Endodermal cell (in vitro differentiated cells): Measurements from ENCODE around the gene SP3. TPM values are rescaled to one million over a fixed set of nuclear protein-coding genes. Genes with fewer than 3 reads are reported as not detected.

Experiments
- DNase-seq: peaks from one replicate; pipeline ENCODE4 v3.0.0-alpha.2; 2017
- H3K27ac ChIP-seq: 2 replicates; pipeline ENCODE4 v1.5.1; 2013; ENCODE audit warnings: mild to moderate bottlenecking, low read depth, low read length, moderate library complexity
- H3K27me3 ChIP-seq: 2 replicates; pipeline ENCODE4 v1.6.1; 2013; ENCODE audit warnings: mild to moderate bottlenecking, low read length, moderate library complexity; ENCODE audit not compliant: insufficient read depth, control insufficient read depth, poor library complexity, severe bottlenecking
- H3K36me3 ChIP-seq: 2 replicates; pipeline ENCODE4 v1.7.0; 2013; ENCODE audit warnings: mild to moderate bottlenecking, low read length, moderate library complexity; ENCODE audit not compliant: control insufficient read depth, insufficient read depth
- H3K4me1 ChIP-seq: one replicate; pipeline ENCODE4 v1.7.0; 2013; ENCODE audit warnings: low read length; ENCODE audit not compliant: control insufficient read depth, insufficient read depth
- H3K4me3 ChIP-seq: 2 replicates; pipeline ENCODE4 v1.5.1; 2013; ENCODE audit warnings: mild to moderate bottlenecking, low read length, moderate library complexity
- H3K9ac ChIP-seq: 2 replicates; pipeline ENCODE4 v1.6.1; 2013; ENCODE audit warnings: mild to moderate bottlenecking, low read length, moderate library complexity; ENCODE audit not compliant: poor library complexity, severe bottlenecking; ENCODE audit errors: extremely low read depth
- H3K9me3 ChIP-seq: 2 replicates; pipeline ENCODE4 v1.6.1; 2013; ENCODE audit warnings: mild to moderate bottlenecking, low read length, moderate library complexity; ENCODE audit not compliant: control insufficient read depth
- H3K27ac Mint-ChIP-seq: 2 replicates; pipeline ENCODE4 v1.8.0; 2020; ENCODE audit warnings: mixed read lengths
- H3K27me3 Mint-ChIP-seq: 2 replicates; pipeline ENCODE4 v1.8.0; 2021; ENCODE audit warnings: mild to moderate bottlenecking, mixed read lengths; ENCODE audit not compliant: insufficient read depth
- H3K36me3 Mint-ChIP-seq: 2 replicates; pipeline ENCODE4 v1.8.0; 2020; ENCODE audit warnings: low read depth, mixed read lengths
- H3K4me1 Mint-ChIP-seq: 2 replicates; pipeline ENCODE4 v1.8.0; 2020; ENCODE audit warnings: mixed read lengths
- H3K4me3 Mint-ChIP-seq: 2 replicates; pipeline ENCODE4 v1.8.0; 2020; ENCODE audit warnings: mild to moderate bottlenecking, moderate library complexity, mixed read lengths
- H3K9me3 Mint-ChIP-seq: 2 replicates; pipeline ENCODE4 v1.8.0; 2020; ENCODE audit warnings: mild to moderate bottlenecking, mixed read lengths
- CTCF ChIP-seq: fragments of 200-600 bp; sonication (generic); conservative IDR thresholded peaks from 2 replicates; pipeline ENCODE4 v1.5.0; 2021; ENCODE audit warnings: antibody characterized with exemption, mild to moderate bottlenecking
- WGBS, 2 experiments: methylation state at CpG; one replicate each; pipeline versions ENCODE4 v1.1.5 to v1.1.7; 2013; ENCODE audit warnings: missing lambda C conversion rate in 2 of 2, mixed read lengths in 1 of 2; ENCODE audit not compliant: insufficient coverage in 1 of 2, insufficient read length in 1 of 2; 5-methylcytosine and 5-hydroxymethylcytosine counted together
- total RNA-seq, 2 donors: library from RNA; stranded (reverse); fragmentation: NEBNext Ultra II Directional in 1 of 2; extraction: Animal tissue kit (Norgen Biotek cat#: 25700) in 1 of 2; gene quantifications; 2 replicates in 1 of 2; 3 replicates in 1 of 2; pipeline ENCODE4 v1.2.1, GENCODE V29; 2021

SP3 gene
- total RNA-seq, 2 donors from 2014 or later: 80.2 to 83.7 TPM

GRCh38 chr2:173865971-173866873 is 99.0 kb downstream of the SP3 start:
- no peak overlapping the region for H3K4me3 Mint-ChIP-seq
- H3K36me3 Mint-ChIP-seq: no peaks in the 10 kb centered on the region
- no peaks in the 10 kb centered on the region for H3K4me1 ChIP-seq
- 95 to 100% methylated on average over 8 to 12 of the region's 12 CpGs for WGBS, 2 experiments
- no peaks in the 10 kb centered on the region for H3K27me3 ChIP-seq
- no peaks in the 10 kb centered on the region for H3K4me1 Mint-ChIP-seq
- TF ChIP-seq CTCF: no peak
- no peaks in the 10 kb centered on the region for H3K36me3 ChIP-seq
- H3K9me3 Mint-ChIP-seq: no peaks in the 10 kb centered on the region
- H3K27ac Mint-ChIP-seq: no peak overlapping the region
- H3K4me3 ChIP-seq: no peak overlapping the region
- H3K9ac ChIP-seq: no peak overlapping the region
- no peaks in the 10 kb centered on the region for H3K9me3 ChIP-seq
- no peak overlapping the region for H3K27ac ChIP-seq
- H3K27me3 Mint-ChIP-seq: no peaks in the 10 kb centered on the region
- no peak for DNase-seq

DNA sequence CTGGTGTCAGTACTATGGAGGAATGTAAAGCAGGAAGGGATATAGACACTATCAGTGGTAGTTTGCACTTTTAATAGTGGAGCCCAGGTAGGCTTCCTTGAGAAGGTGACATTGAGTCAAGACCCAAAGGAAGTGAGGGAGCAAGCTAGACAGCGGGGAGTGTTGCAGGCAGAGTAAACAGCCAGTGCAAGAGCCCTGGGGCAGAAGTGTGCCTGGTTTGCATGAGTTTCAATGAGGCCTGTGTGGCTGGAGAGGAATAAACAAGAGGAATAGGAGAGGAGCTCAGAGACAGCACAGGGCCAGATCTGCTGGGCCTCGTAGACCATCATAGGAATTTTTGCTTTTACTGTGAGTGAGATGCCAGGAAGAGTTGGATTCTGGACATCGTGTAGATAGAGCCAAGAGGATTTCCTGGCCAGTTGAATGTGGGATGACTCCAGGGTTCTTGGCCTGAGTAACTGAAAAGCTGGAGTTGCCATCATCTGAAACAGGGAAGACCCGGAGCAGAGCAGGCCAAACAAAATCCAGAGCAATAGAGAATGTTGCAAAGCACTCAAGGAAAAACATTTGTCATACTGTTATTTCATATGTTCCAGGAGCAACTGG is 102.5 kb downstream of the SP3 start:
- no peaks in the 10 kb centered on the region for H3K4me1 Mint-ChIP-seq
- Histone ChIP-seq H3K4me1 (no peaks in the 10 kb centered on the region), H3K36me3 (no peaks in the 10 kb centered on the region), H3K27ac (no peak overlapping the region), H3K9ac (no peak overlapping the region), H3K9me3 (no peaks in the 10 kb centered on the region), H3K27me3 (no peaks in the 10 kb centered on the region), H3K4me3 (no peak overlapping the region)
- peaks cover 4% of the 10 kb centered on the region for H3K9me3 Mint-ChIP-seq
- no peaks in the 10 kb centered on the region for H3K36me3 Mint-ChIP-seq
- TF ChIP-seq CTCF: no peak
- 93% methylated on average over 3 to 4 of the region's 4 CpGs for WGBS, 2 experiments
- H3K27me3 Mint-ChIP-seq: no peaks in the 10 kb centered on the region
- H3K4me3 Mint-ChIP-seq: no peak overlapping the region
- no peak overlapping the region for H3K27ac Mint-ChIP-seq
- no peak for DNase-seq

DNA sequence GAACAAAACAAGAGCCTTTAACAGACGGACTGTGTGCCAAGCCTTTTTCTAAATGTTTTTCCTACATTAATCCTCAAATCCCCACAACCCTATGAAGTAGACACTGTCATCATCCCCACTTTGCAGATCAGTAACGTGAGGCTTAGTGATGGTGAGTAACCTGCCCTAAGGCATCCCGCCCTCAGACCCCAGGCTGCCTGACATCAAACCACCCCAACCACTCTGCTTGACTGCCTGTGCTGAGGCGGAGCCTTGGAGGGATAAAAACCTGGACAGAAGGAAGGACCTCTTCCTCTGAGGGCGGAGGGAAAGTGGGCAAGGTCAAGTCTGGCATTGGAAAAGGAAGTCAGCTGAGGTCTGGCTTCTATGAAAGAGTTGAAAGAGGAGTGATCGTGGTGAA is 104.6 kb downstream of the SP3 start:
- H3K27ac ChIP-seq: no peak overlapping the region
- no peaks in the 10 kb centered on the region for H3K4me1 ChIP-seq
- H3K36me3 ChIP-seq: no peaks in the 10 kb centered on the region
- no peaks in the 10 kb centered on the region for H3K9me3 ChIP-seq
- no peaks in the 10 kb centered on the region for H3K27me3 ChIP-seq
- TF ChIP-seq CTCF: no peak
- H3K9ac ChIP-seq: no peak overlapping the region
- H3K4me3 Mint-ChIP-seq: no peak overlapping the region
- 92 to 100% methylated on average over 3 to 6 of the region's 6 CpGs for WGBS, 2 experiments
- no peak overlapping the region for H3K27ac Mint-ChIP-seq
- no peak for DNase-seq
- no peaks in the 10 kb centered on the region for H3K4me1 Mint-ChIP-seq
- H3K36me3 Mint-ChIP-seq: no peaks in the 10 kb centered on the region
- H3K27me3 Mint-ChIP-seq: no peaks in the 10 kb centered on the region
- peaks cover 4% of the 10 kb centered on the region for H3K9me3 Mint-ChIP-seq
- no peak overlapping the region for H3K4me3 ChIP-seq
